NB4 (cell line): Measurements from ENCODE around the gene CACNA2D4.
A peak's percentile ranks its signal among the peaks of the same experiment; 100 is the strongest.

Source experiments
- POLR2A ChIP-seq: IDR thresholded peaks from 2 replicates; pipeline ENCODE4 v1.6.1; 2011; ENCODE audit warnings: mild to moderate bottlenecking; ENCODE audit not compliant: insufficient read length; ENCODE audit errors: extremely low read depth
- TF ChIP-seq, protein P1 (sequence below): IDR thresholded peaks from one replicate; pipeline ENCODE4 v1.5.1; 2012; ENCODE audit warnings: low read depth, low read length

DNA sequence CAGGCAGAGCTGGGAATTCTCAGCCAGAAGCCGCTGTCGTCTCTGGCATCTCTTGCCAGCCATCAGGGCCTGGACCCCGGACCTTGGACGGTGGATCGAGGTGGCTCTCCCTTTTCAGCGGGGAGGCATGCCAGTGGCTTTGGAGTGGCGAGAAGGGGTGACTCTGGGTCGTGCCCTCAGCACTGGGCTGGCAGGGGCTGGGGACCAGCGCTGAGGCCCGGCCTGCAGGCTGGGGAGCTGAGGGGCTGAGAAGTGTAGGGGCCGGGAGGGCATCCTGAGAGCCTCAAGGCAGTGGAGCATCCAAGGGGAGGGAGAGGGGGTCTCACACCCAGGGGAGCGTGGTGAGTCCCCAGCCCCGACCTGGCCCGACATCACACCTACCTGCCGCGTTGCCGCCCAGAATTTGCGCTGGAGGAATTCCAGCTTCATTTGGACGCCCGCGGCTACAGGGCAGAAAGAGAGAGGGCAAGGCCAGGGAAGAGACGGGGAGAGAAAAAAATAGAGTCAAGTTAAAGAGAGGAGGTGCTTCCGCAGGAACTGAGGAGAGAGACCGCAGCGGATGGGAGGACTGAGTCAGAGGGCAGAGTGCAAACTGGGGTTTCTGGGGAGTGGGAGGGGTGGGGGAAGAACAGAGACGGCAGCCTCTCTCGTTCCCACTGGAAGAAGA lies 107.0 kb downstream of the CACNA2D4 start:
- TF ChIP-seq, protein P1, sequence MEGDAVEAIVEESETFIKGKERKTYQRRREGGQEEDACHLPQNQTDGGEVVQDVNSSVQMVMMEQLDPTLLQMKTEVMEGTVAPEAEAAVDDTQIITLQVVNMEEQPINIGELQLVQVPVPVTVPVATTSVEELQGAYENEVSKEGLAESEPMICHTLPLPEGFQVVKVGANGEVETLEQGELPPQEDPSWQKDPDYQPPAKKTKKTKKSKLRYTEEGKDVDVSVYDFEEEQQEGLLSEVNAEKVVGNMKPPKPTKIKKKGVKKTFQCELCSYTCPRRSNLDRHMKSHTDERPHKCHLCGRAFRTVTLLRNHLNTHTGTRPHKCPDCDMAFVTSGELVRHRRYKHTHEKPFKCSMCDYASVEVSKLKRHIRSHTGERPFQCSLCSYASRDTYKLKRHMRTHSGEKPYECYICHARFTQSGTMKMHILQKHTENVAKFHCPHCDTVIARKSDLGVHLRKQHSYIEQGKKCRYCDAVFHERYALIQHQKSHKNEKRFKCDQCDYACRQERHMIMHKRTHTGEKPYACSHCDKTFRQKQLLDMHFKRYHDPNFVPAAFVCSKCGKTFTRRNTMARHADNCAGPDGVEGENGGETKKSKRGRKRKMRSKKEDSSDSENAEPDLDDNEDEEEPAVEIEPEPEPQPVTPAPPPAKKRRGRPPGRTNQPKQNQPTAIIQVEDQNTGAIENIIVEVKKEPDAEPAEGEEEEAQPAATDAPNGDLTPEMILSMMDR: no peak
- TF ChIP-seq POLR2A: peak; percentile 53
